ENCODE measurements around the gene UBE2J2. TPM values are rescaled to one million over a fixed set of nuclear protein-coding genes. Genes with fewer than 3 reads are reported as not detected.

UBE2J2 gene
- total RNA-seq, 1 donor from 2014 or later, result 32.9 TPM

GRCh38 chr1:1292851-1293250 is 19.2 kb upstream of the UBE2J2 start:
- Mint-ChIP-seq H3K4me1 (no peaks in the 10 kb centered on the region), H3K36me3 (no peaks in the 10 kb centered on the region), H3K27ac (no peak overlapping the region), H3K27me3 (ENCODE audit: insufficient read depth, low read depth) (no peaks in the 10 kb centered on the region), H3K9me3 (no peaks in the 10 kb centered on the region), H3K4me3 (no peak overlapping the region)
- Histone ChIP-seq H3K36me3 (no peaks in the 10 kb centered on the region), H3K27ac (no peak overlapping the region), H3K9me3 (ENCODE audit: low read depth) (no peaks in the 10 kb centered on the region), H3K79me2 (ENCODE audit: low read depth) (no peaks in the 10 kb centered on the region), H3K4me2 (no peak overlapping the region), H3K4me1 (no peaks in the 10 kb centered on the region), H3K9ac (no peak overlapping the region), H4K20me1 (ENCODE audit: low read depth) (peaks cover 7% of the 10 kb centered on the region), H2AFZ (replicated peaks) (no peak overlapping the region), H3K4me3 (no peak overlapping the region), H3F3A (ENCODE audit: low read depth) (no peaks in the 10 kb centered on the region), H3K27me3 (no peaks in the 10 kb centered on the region)
- DNase-seq (ENCODE audit: low spot score), result no peak
- TF ChIP-seq, protein P1, sequence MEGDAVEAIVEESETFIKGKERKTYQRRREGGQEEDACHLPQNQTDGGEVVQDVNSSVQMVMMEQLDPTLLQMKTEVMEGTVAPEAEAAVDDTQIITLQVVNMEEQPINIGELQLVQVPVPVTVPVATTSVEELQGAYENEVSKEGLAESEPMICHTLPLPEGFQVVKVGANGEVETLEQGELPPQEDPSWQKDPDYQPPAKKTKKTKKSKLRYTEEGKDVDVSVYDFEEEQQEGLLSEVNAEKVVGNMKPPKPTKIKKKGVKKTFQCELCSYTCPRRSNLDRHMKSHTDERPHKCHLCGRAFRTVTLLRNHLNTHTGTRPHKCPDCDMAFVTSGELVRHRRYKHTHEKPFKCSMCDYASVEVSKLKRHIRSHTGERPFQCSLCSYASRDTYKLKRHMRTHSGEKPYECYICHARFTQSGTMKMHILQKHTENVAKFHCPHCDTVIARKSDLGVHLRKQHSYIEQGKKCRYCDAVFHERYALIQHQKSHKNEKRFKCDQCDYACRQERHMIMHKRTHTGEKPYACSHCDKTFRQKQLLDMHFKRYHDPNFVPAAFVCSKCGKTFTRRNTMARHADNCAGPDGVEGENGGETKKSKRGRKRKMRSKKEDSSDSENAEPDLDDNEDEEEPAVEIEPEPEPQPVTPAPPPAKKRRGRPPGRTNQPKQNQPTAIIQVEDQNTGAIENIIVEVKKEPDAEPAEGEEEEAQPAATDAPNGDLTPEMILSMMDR (IDR thresholded peaks at IDR 0.05), result no peak

DNA sequence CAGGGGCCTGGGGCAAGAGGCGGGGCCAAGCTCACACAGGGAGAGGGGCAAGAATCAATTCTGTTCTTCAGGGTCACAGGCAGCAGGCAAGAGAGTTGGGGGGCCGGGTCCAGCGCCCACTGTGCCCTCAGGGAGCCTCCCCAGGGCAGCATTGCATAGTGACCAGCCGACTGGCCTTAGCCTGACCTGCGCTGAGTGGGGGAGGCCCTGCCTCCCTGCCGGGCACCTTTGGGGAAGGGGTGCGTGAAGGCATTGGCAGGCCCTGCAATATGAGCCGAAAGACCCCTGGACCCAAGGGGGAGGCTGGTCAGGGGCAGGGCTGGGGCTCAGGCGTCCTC is 18.8 kb upstream of the UBE2J2 start:
- no peak overlapping the region for H3K4me3 ChIP-seq
- peaks cover 7% of the 10 kb centered on the region for H4K20me1 ChIP-seq (ENCODE audit: low read depth)
- H2AFZ ChIP-seq (replicated peaks), result no peak overlapping the region
- no peak overlapping the region for H3K9ac ChIP-seq
- H3K27ac ChIP-seq, result no peak overlapping the region
- no peaks in the 10 kb centered on the region for H3K79me2 ChIP-seq (ENCODE audit: low read depth)
- H3K36me3 ChIP-seq, result no peaks in the 10 kb centered on the region
- no peaks in the 10 kb centered on the region for H3F3A ChIP-seq (ENCODE audit: low read depth)
- H3K27me3 Mint-ChIP-seq (ENCODE audit: insufficient read depth, low read depth), result no peaks in the 10 kb centered on the region
- no peak overlapping the region for H3K27ac Mint-ChIP-seq
- H3K36me3 Mint-ChIP-seq, result no peaks in the 10 kb centered on the region
- H3K9me3 Mint-ChIP-seq, result no peaks in the 10 kb centered on the region
- no peak for DNase-seq (ENCODE audit: low spot score)
- no peaks in the 10 kb centered on the region for H3K27me3 ChIP-seq
- H3K4me3 Mint-ChIP-seq, result no peak overlapping the region
- no peak overlapping the region for H3K4me2 ChIP-seq
- H3K4me1 Mint-ChIP-seq, result no peaks in the 10 kb centered on the region
- H3K9me3 ChIP-seq (ENCODE audit: low read depth), result no peaks in the 10 kb centered on the region
- no peaks in the 10 kb centered on the region for H3K4me1 ChIP-seq
- TF ChIP-seq, protein P1 (IDR thresholded peaks at IDR 0.05), result no peak
- TF ChIP-seq EZH2phosphoT487 (IDR thresholded peaks at IDR 0.05) (no peak), EZH2 (IDR thresholded peaks at IDR 0.05) (no peak)

GRCh38 chr1:1291548-1292441 is 18.1 kb upstream of the UBE2J2 start:
- no peak overlapping the region for H3K27ac ChIP-seq
- no peak overlapping the region for H3K4me3 Mint-ChIP-seq
- TF ChIP-seq, protein P1 (IDR thresholded peaks at IDR 0.05), result peak; percentile 69
- no peak for TF ChIP-seq EZH2 (IDR thresholded peaks at IDR 0.05)
- H3K27ac Mint-ChIP-seq, result no peak overlapping the region
- no peaks in the 10 kb centered on the region for H3K36me3 Mint-ChIP-seq
- H3K27me3 Mint-ChIP-seq (ENCODE audit: insufficient read depth, low read depth), result no peaks in the 10 kb centered on the region
- no peaks in the 10 kb centered on the region for H3K27me3 ChIP-seq
- H3K36me3 ChIP-seq, result no peaks in the 10 kb centered on the region
- H3K79me2 ChIP-seq (ENCODE audit: low read depth), result no peaks in the 10 kb centered on the region
- no peak overlapping the region for H3K4me3 ChIP-seq
- no peaks in the 10 kb centered on the region for H3K4me1 ChIP-seq
- no peaks in the 10 kb centered on the region for H3F3A ChIP-seq (ENCODE audit: low read depth)
- H3K9me3 Mint-ChIP-seq, result no peaks in the 10 kb centered on the region
- DNase-seq (ENCODE audit: low spot score), result peak; percentile 83
- H3K4me2 ChIP-seq, result no peak overlapping the region
- peaks cover 7% of the 10 kb centered on the region for H4K20me1 ChIP-seq (ENCODE audit: low read depth)
- H3K4me1 Mint-ChIP-seq, result no peaks in the 10 kb centered on the region
- no peak overlapping the region for H3K9ac ChIP-seq
- H3K9me3 ChIP-seq (ENCODE audit: low read depth), result no peaks in the 10 kb centered on the region
- no peak overlapping the region for H2AFZ ChIP-seq (replicated peaks)
